ENCODE data around the gene PCNT.

The PCNT gene

DNA sequence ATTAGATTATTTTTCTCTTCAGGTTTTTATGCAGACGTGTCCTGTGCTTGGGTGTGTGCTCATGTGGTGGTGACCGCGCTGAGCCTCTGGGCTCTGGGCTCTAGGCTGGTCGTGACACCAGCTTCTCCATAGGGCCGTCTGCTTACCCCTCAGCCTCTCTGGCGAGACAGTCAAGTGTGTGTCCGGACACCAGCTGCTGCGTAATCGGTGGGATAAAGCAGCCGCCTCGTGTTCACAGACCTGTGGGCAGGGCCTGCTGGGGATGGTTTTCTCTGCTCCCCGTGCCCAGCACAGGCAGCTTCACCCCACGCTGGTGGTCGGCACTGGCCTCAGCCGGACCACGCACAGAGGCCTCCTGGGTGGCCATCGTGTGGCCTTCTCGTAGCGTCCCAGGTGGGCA, 101.1 kb downstream of the PCNT start:
- Mint-ChIP-seq H3K9me3 (no peaks in the 10 kb centered on the region), H3K27ac (peak overlapping the region; percentile 27 to 69 (median 34)), H3K4me3 (no peak overlapping the region), H3K4me1 (peaks cover 9% of the 10 kb centered on the region), H3K27me3 (ENCODE audit: low read depth) (no peaks in the 10 kb centered on the region), H3K36me3 (ENCODE audit: low read depth) (peaks cover 19% of the 10 kb centered on the region)
- TF ChIP-seq, protein P1, sequence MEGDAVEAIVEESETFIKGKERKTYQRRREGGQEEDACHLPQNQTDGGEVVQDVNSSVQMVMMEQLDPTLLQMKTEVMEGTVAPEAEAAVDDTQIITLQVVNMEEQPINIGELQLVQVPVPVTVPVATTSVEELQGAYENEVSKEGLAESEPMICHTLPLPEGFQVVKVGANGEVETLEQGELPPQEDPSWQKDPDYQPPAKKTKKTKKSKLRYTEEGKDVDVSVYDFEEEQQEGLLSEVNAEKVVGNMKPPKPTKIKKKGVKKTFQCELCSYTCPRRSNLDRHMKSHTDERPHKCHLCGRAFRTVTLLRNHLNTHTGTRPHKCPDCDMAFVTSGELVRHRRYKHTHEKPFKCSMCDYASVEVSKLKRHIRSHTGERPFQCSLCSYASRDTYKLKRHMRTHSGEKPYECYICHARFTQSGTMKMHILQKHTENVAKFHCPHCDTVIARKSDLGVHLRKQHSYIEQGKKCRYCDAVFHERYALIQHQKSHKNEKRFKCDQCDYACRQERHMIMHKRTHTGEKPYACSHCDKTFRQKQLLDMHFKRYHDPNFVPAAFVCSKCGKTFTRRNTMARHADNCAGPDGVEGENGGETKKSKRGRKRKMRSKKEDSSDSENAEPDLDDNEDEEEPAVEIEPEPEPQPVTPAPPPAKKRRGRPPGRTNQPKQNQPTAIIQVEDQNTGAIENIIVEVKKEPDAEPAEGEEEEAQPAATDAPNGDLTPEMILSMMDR (IDR thresholded peaks at IDR 0.05; ENCODE audit: unreplicated experiment in 3 of 3), result no peak

DNA sequence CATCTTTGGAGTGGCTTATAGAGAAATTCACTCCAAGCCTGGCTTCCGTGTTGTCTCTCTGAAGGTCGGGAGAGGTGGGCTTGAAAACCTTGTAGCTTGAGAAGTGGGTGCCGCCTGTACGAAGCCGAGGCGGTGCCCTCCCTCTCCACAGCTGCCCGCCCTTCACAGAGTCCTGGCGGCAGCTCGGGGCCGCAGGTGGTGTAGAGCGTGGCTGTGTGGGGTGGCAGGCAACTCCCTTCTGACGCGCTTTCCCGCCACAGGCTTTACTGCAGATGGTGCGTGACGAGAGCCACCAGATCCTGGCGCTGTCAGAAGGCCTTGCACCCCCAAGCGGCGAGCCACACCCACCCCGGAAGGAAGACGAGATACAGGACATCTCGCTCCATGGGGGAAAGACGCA, 101.6 kb downstream of the PCNT start:
- TF ChIP-seq, protein P1 (IDR thresholded peaks at IDR 0.05; ENCODE audit: unreplicated experiment in 3 of 3), result no peak
- Mint-ChIP-seq H3K4me3 (no peak overlapping the region), H3K36me3 (ENCODE audit: low read depth) (peaks cover 14% of the 10 kb centered on the region), H3K27me3 (ENCODE audit: low read depth) (no peaks in the 10 kb centered on the region), H3K4me1 (peaks cover 9% of the 10 kb centered on the region), H3K27ac (no peak overlapping the region), H3K9me3 (no peaks in the 10 kb centered on the region)

DNA sequence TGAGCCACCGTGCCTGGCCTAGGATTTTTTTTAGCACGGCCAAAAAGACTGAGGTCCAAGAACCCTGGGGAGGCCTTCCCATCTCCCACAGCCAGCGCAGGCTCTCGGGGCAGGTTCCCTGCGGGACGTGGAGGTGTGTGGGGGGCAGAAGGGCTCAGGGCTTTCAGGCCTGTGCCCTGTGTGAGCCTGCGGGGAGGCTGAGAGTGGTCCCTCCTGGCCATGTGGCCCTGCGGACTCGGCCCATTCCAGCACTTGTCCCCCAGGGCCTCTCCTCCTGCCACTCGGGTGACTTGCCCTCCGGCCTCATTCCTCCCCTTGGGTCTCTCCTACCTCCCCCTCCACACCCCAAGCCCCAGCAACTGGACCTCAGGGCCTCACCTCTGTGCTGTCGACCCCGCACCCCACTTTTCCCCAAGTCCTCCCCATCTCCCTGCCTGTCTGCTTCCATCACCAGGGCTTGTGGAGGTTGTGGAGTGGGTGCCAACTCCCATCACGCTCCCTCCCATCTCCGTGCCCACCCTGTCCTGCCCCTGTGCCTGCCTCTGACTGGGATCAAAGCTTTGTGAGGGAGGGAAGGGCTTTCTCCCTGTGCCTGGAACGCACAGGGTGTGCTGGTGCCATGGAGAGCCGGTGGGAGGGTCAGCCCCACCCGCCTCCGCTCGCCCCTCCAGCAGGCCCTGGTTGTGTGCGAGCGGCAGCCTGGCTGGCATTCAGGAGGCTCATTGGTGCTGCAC, 102.5 kb downstream of the PCNT start:
- peaks cover 21% of the 10 kb centered on the region for H3K36me3 Mint-ChIP-seq (ENCODE audit: low read depth)
- H3K27ac Mint-ChIP-seq, result no peak overlapping the region
- no peak overlapping the region for H3K4me3 Mint-ChIP-seq
- no peaks in the 10 kb centered on the region for H3K27me3 Mint-ChIP-seq (ENCODE audit: low read depth)
- no peaks in the 10 kb centered on the region for H3K9me3 Mint-ChIP-seq
- peaks cover 9% of the 10 kb centered on the region for H3K4me1 Mint-ChIP-seq
- TF ChIP-seq, protein P1 (IDR thresholded peaks at IDR 0.05; ENCODE audit: unreplicated experiment in 3 of 3), result no peak

DNA sequence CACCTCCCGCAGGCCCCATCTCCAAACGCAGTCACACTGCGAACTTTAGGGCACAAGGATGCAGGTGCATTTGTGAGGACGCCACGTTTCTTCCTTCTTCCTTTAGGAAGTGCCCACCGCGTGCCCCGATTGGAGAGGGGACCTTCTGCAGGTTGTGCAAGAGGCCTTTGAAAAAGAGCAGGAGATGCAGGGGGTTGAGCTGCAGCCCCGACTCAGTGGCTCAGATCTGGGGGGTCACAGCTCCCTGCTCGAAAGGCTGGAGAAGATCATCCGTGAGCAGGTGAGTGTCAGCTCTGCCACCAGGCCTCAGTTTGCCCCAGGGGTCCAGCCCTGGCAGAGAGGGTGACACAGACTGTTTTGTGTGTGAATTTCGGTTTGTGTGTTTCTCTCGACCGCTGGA, 103.6 kb downstream of the PCNT start:
- peaks cover 9% of the 10 kb centered on the region for H3K4me1 Mint-ChIP-seq
- H3K27me3 Mint-ChIP-seq (ENCODE audit: low read depth), result no peaks in the 10 kb centered on the region
- peaks cover 27% of the 10 kb centered on the region for H3K36me3 Mint-ChIP-seq (ENCODE audit: low read depth)
- no peak overlapping the region for H3K27ac Mint-ChIP-seq
- H3K4me3 Mint-ChIP-seq, result no peak overlapping the region
- no peaks in the 10 kb centered on the region for H3K9me3 Mint-ChIP-seq
- TF ChIP-seq, protein P1 (IDR thresholded peaks at IDR 0.05; ENCODE audit: unreplicated experiment in 3 of 3), result no peak

DNA sequence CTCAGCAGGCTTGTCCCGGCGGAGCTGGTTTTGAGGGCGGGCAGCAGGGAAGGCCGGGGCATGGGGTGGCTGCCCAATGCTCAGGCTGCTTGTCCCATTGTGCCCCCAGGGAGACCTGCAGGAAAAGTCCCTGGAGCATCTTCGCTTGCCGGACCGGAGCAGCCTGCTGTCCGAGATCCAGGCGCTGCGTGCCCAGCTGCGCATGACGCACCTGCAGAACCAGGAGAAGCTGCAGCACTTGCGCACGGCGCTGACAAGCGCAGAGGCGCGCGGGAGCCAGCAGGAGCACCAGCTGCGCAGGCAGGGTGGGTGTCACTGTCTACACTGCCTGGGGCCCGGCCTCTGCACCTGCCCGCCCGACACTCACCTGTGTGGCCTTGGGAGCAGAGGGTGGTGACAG, 104.3 kb downstream of the PCNT start:
- Mint-ChIP-seq H3K36me3 (ENCODE audit: low read depth) (peaks cover 27% of the 10 kb centered on the region), H3K27ac (no peak overlapping the region), H3K4me1 (peaks cover 9% of the 10 kb centered on the region), H3K27me3 (ENCODE audit: low read depth) (no peaks in the 10 kb centered on the region), H3K9me3 (no peaks in the 10 kb centered on the region), H3K4me3 (no peak overlapping the region)
- TF ChIP-seq, protein P1 (IDR thresholded peaks at IDR 0.05; ENCODE audit: unreplicated experiment in 3 of 3), result no peak
